Activated naive CD4-positive, alpha-beta T cell treated with anti-CD3 and anti-CD28 coated beads for 36 hours (primary cell): Measurements from ENCODE around the gene SPATA31D3. TPM values are rescaled to one million over a fixed set of nuclear protein-coding genes. Genes with fewer than 3 reads are reported as not detected.
"Not testable (repeated sequence)": the region's sequence is repeated elsewhere in the genome, so short reads cannot be mapped to it uniquely, and the experiment has no call there.

ENCODE experiments used
- CTCF ChIA-PET: fragments of 350-600 bp; sonication (Branson Sonifier 250); formaldehyde crosslinking; loops from one replicate; lab custom pipeline; 2021; ENCODE audit warnings: antibody characterized with exemption; lab: Charles Lee
- DNase-seq: peaks from one replicate; pipeline ENCODE4 v3.0.0-alpha.2; 2020
- H3K27ac Mint-ChIP-seq: one replicate; pipeline ENCODE4 v1.8.0; 2021; ENCODE audit warnings: mild to moderate bottlenecking, mixed read lengths
- H3K27me3 Mint-ChIP-seq: one replicate; pipeline ENCODE4 v1.8.0; 2021; ENCODE audit warnings: low read depth, mixed read lengths
- H3K36me3 Mint-ChIP-seq: one replicate; pipeline ENCODE4 v1.8.0; 2021; ENCODE audit warnings: low read depth, mixed read lengths
- H3K4me1 Mint-ChIP-seq: one replicate; pipeline ENCODE4 v1.8.0; 2021; ENCODE audit warnings: low read depth, mixed read lengths
- H3K4me3 Mint-ChIP-seq: one replicate; pipeline ENCODE4 v1.8.0; 2021; ENCODE audit warnings: mild to moderate bottlenecking, moderate library complexity, mixed read lengths
- H3K9me3 Mint-ChIP-seq: one replicate; pipeline ENCODE4 v1.8.0; 2021; ENCODE audit warnings: mixed read lengths
- intact Hi-C: fragments of 100-400 bp; cut with micrococcal nuclease; formaldehyde crosslinking; loops from one replicate; pipeline ENCODE4 v1.15.1; 2023
- total RNA-seq, 2 experiments: library from RNA; stranded (reverse); gene quantifications; one replicate each; pipeline ENCODE4 v1.2.3, GENCODE V29; 2021

Gene SPATA31D3
- total RNA-seq: not detected

DNA sequence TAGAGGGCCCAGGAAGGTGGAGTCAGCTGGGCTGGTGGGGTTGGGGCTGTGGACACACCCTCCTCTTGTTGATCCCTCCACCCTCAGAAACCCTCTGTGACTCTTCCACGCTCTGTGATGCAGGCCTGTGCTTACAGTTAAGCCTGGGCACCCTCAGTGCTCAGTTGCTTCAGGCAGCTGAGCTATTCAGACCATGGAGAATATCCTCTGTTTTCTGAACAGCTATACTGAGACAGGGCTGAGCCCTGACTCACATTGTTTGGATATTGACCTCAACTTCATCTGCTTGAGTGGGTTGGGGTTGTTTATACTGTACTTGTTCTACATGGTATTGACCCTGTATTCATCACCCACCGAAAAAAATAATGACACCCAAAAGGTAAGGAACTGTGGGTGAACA is at the start of gene SPATA31D3:
Gene SPATA31D3, plus strand, starts transcription at position 108 of the 400 bp plus-strand sequence. Its CDS starts 86 bp downstream, at position 194.
- H3K27me3 Mint-ChIP-seq, H3K4me1 Mint-ChIP-seq, CTCF ChIA-PET, DNase-seq, H3K27ac Mint-ChIP-seq, H3K9me3 Mint-ChIP-seq, H3K4me3 Mint-ChIP-seq, intact Hi-C loops, H3K36me3 Mint-ChIP-seq: not testable (repeated sequence)

DNA sequence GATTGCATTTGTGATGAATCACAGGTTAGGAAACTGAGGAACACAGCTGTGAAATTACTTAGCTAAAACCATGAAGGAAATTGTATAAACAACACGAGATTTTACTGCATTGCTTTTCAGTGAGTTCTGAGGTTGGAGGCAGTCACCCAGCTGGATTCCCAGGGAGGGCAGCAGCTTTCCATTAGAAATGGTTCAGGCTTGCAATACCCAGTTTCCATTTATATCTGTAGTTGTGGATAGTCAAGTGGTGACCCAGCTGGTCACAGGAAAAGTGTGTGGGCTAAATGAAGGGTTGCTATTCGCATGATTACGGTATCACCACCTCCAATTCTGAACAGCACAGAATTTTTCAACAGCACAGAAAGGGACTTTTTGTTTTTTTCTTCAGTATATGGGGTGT is 49.4 kb upstream of the SPATA31D3 start:
- CTCF ChIA-PET: no interaction called here
- no peaks in the 10 kb centered on the region for H3K27me3 Mint-ChIP-seq
- intact Hi-C loops: no loop called here
- no peaks in the 10 kb centered on the region for H3K36me3 Mint-ChIP-seq
- no peak for DNase-seq
- no peak overlapping the region for H3K4me3 Mint-ChIP-seq
- no peak overlapping the region for H3K27ac Mint-ChIP-seq
- peaks cover 2% of the 10 kb centered on the region for H3K9me3 Mint-ChIP-seq
- no peaks in the 10 kb centered on the region for H3K4me1 Mint-ChIP-seq

GRCh38 chr9:81894891-81895290 is 48.4 kb upstream of the SPATA31D3 start:
- DNase-seq: no peak
- intact Hi-C loops: no loop called here
- Mint-ChIP-seq H3K36me3 (no peaks in the 10 kb centered on the region), H3K27ac (no peak overlapping the region), H3K4me3 (no peak overlapping the region), H3K9me3 (peaks cover 2% of the 10 kb centered on the region), H3K4me1 (no peaks in the 10 kb centered on the region), H3K27me3 (no peaks in the 10 kb centered on the region)
- CTCF ChIA-PET: no interaction called here

DNA sequence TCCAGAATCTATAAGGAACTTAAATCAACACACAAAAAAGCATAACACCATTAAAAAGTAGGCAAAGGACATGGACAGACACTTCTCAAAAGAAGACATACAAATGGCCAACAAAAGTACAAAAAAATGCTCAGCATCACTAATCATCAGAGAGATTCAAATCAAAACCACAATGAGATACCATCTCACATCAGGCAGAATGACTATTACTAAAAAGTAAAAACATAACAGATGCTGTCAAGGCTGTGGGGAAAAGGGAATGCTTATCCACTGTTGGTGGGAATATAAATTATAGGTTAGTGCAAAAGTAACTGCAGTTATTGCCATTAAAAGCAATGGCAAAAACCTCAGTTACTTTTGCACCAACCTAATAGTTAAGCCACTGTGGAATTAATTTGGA is 47.2 kb upstream of the SPATA31D3 start:
- no peaks in the 10 kb centered on the region for H3K36me3 Mint-ChIP-seq
- intact Hi-C loops: no loop called here
- no peak overlapping the region for H3K27ac Mint-ChIP-seq
- DNase-seq: no peak
- H3K9me3 Mint-ChIP-seq: peaks cover 2% of the 10 kb centered on the region
- H3K4me1 Mint-ChIP-seq: no peaks in the 10 kb centered on the region
- no peaks in the 10 kb centered on the region for H3K27me3 Mint-ChIP-seq
- H3K4me3 Mint-ChIP-seq: no peak overlapping the region
- CTCF ChIA-PET: no interaction called here

DNA sequence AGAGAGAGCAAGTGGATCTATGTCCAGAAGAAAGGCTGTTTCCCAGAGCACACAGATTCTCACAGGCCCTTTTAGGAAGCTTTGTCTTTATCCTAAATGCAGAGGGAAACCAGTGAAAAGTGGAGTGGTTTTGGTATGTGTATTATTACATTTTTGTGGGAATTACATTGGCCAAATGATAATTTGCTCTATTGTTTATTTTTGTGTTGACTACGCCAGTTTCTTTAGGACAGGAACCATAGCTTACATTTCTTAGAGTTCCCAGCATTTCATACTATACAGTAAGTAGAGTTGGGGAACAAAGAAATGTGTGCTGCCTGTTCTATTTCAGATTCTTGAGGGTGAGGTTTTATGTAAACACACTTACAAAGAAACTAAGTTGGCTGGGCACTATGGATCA is 44.4 kb upstream of the SPATA31D3 start:
- H3K27me3 Mint-ChIP-seq: no peaks in the 10 kb centered on the region
- DNase-seq: no peak
- H3K36me3 Mint-ChIP-seq: no peaks in the 10 kb centered on the region
- no peaks in the 10 kb centered on the region for H3K4me1 Mint-ChIP-seq
- intact Hi-C loops: no loop called here
- CTCF ChIA-PET: interaction anchor here (0.7 kb wide), 1 partner anchor 1556 kb away, joined by 4 read pairs; no protein-coding TSS in a partner anchor
- no peak overlapping the region for H3K4me3 Mint-ChIP-seq
- no peak overlapping the region for H3K27ac Mint-ChIP-seq
- peaks cover 2% of the 10 kb centered on the region for H3K9me3 Mint-ChIP-seq

GRCh38 chr9:81902196-81902595 is 41.1 kb upstream of the SPATA31D3 start:
- Mint-ChIP-seq H3K36me3 (no peaks in the 10 kb centered on the region), H3K4me3 (no peak overlapping the region), H3K27ac (no peak overlapping the region), H3K27me3 (no peaks in the 10 kb centered on the region), H3K4me1 (no peaks in the 10 kb centered on the region), H3K9me3 (no peaks in the 10 kb centered on the region)
- CTCF ChIA-PET: no interaction called here
- intact Hi-C loops: no loop called here
- DNase-seq: no peak

GRCh38 chr9:81902626-81903025 is 40.7 kb upstream of the SPATA31D3 start:
- Mint-ChIP-seq H3K27ac (no peak overlapping the region), H3K36me3 (no peaks in the 10 kb centered on the region), H3K9me3 (no peaks in the 10 kb centered on the region), H3K4me3 (no peak overlapping the region), H3K4me1 (no peaks in the 10 kb centered on the region), H3K27me3 (no peaks in the 10 kb centered on the region)
- intact Hi-C loops: no loop called here
- no peak for DNase-seq
- CTCF ChIA-PET: no interaction called here

- no peaks in the 10 kb centered on the region for H3K4me1 Mint-ChIP-seq
- no peaks in the 10 kb centered on the region for H3K27me3 Mint-ChIP-seq
- CTCF ChIA-PET: no interaction called here
- H3K9me3 Mint-ChIP-seq: no peaks in the 10 kb centered on the region
- DNase-seq: no peak
- H3K36me3 Mint-ChIP-seq: no peaks in the 10 kb centered on the region
- no peak overlapping the region for H3K27ac Mint-ChIP-seq
- intact Hi-C loops: no loop called here
- H3K4me3 Mint-ChIP-seq: no peak overlapping the region
Measured at GRCh38 chr9:81906671-81907070, 36.6 kb upstream of the SPATA31D3 start.

DNA sequence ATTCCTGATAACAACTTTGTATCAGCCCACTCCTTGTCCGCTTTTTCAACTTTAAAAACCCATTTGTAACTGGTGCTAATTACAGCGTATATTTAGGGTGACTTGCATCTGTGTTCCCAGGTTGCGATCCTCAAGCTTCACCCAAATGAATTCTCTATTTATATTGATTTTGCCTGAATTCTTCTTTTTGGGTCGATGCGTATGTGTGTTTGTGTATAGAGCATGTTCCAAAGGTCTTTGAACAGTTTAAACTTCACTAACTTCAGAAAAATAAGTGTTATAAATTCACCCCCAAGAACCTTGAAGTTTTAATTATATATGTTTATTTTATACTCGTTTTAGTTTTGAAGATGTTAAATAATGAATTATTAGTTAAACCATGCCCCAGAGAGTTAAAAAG is 31.2 kb upstream of the SPATA31D3 start:
- DNase-seq: no peak
- intact Hi-C loops: no loop called here
- peaks cover 11% of the 10 kb centered on the region for H3K27me3 Mint-ChIP-seq
- no peak overlapping the region for H3K27ac Mint-ChIP-seq
- no peak overlapping the region for H3K4me3 Mint-ChIP-seq
- CTCF ChIA-PET: no interaction called here
- no peaks in the 10 kb centered on the region for H3K9me3 Mint-ChIP-seq
- H3K4me1 Mint-ChIP-seq: no peaks in the 10 kb centered on the region
- no peaks in the 10 kb centered on the region for H3K36me3 Mint-ChIP-seq

DNA sequence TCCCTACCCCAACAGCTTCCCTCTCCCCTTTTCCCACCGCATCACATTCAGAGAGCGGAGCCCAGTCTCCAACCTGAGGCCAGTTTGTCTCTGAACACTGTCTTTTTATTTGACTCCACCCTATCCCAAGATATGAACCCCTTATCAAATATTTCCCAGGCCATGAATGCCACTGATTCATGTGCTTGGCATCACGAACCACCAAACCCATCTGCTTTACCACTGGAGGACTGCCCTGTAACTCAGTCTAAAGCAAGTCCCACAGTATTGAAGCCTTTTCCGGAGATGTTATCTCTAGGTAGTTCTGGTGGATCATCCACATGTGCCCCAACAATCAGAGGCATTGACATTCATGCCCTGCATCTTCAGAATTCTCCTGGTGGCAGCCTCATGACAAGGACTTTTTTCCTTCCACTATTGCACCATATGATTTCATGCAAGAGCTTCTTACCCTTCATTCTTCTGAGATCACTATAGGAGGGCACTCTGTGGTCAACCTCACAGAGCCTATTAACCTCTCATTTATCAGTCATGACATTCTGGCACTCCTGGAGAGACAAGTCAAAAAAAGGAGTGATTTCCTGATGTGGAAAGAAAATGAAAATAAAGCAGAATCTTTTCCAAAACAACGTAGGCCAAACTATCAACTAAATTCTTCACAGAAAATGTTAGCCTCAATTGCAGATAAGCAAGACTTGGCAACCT is 27.3 kb upstream of the SPATA31D3 start:
- no peak overlapping the region for H3K27ac Mint-ChIP-seq
- intact Hi-C loops: no loop called here
- no peak for DNase-seq
- no peaks in the 10 kb centered on the region for H3K36me3 Mint-ChIP-seq
- H3K4me1 Mint-ChIP-seq: no peaks in the 10 kb centered on the region
- H3K4me3 Mint-ChIP-seq: no peak overlapping the region
- peaks cover 11% of the 10 kb centered on the region for H3K27me3 Mint-ChIP-seq
- H3K9me3 Mint-ChIP-seq: no peaks in the 10 kb centered on the region
- CTCF ChIA-PET: no interaction called here

DNA sequence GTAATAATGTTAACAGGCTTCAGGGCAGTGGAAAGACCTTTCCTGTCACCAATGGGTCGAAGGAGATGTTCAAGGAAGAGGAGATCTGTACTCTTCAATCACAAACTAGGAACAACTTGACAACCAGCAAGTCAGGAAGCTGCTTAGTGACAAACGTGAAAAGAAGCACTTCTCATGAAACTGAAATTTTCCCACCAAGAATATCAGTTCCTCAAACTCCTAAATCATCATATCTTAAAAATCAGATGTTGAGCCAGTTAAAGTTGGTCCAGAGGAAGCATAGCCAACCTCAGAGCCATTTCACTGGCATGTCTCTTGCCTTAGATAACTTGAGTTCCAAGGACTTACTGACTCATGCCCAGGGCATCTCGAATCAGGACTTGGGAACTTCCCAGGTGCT is 24.8 kb upstream of the SPATA31D3 start:
- H3K27ac Mint-ChIP-seq, H3K4me3 Mint-ChIP-seq, H3K36me3 Mint-ChIP-seq, H3K9me3 Mint-ChIP-seq, DNase-seq, intact Hi-C loops, H3K4me1 Mint-ChIP-seq, CTCF ChIA-PET: not testable (repeated sequence)
- H3K27me3 Mint-ChIP-seq: peaks cover 10% of the 10 kb centered on the region

DNA sequence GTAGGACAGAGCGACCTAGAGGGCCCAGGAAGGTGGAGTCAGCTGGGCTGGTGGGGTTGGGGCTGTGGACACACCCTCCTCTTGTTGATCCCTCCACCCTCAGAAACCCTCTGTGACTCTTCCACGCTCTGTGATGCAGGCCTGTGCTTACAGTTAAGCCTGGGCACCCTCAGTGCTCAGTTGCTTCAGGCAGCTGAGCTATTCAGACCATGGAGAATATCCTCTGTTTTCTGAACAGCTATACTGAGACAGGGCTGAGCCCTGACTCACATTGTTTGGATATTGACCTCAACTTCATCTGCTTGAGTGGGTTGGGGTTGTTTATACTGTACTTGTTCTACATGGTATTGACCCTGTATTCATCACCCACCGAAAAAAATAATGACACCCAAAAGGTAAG is 15.0 kb upstream of the SPATA31D3 start, which contains the start of gene SPATA31D4:
Gene SPATA31D4, plus strand, starts transcription at position 124 of the 400 bp plus-strand sequence. Its CDS starts 86 bp downstream, at position 210.
- H3K36me3 Mint-ChIP-seq, CTCF ChIA-PET, intact Hi-C loops, H3K4me1 Mint-ChIP-seq, H3K27me3 Mint-ChIP-seq, H3K9me3 Mint-ChIP-seq, DNase-seq, H3K4me3 Mint-ChIP-seq, H3K27ac Mint-ChIP-seq: not testable (repeated sequence)

DNA sequence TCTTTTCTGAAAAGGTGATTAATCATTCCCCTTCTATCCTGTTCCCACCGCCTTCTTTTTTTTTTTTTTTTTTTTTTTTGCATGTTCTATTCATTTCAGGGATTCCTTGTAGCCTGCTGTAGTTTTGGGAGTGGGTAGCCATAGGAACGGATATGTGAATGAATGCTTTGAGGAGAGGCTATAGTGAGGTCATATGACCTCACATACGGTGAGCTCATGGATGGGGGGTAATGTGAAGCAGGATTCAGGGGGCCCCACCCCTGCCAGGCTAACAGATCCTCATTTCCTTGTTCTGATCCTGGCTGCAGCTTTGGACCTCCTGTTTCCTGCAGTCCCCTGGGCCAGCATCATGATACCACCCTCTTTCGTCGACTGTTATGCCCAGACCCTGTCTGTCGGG is 13.2 kb upstream of the SPATA31D3 start:
- H3K9me3 Mint-ChIP-seq, H3K4me3 Mint-ChIP-seq, H3K27me3 Mint-ChIP-seq, H3K4me1 Mint-ChIP-seq, CTCF ChIA-PET, DNase-seq, intact Hi-C loops, H3K27ac Mint-ChIP-seq, H3K36me3 Mint-ChIP-seq: not testable (repeated sequence)
